Activated T-helper 1 cell treated with anti-CD3 and anti-CD28 coated beads, Interleukin-12 subunit alpha, Interleukin-12 subunit beta, Interleukin-2, Interleukin-4 antibody, amounts not matched to agents 30 ng/mL and 10 ng/mL and 1 ng/mL, durations not matched to agents 14 hours and 24 hours and 36 hours (primary cell): Measurements from ENCODE around the gene LRBA. TPM values are rescaled to one million over a fixed set of nuclear protein-coding genes. Genes with fewer than 3 reads are reported as not detected.
A peak's percentile ranks its signal among the peaks of the same experiment; 100 is the strongest.

ENCODE experiments used
- DNase-seq: peaks from one replicate; pipeline ENCODE4 v3.0.0; 2021; ENCODE audit warnings: low spot score
- H3K27ac Mint-ChIP-seq: one replicate; pipeline ENCODE4 v1.8.0; 2021; ENCODE audit warnings: mild to moderate bottlenecking, mixed read lengths
- H3K27me3 Mint-ChIP-seq: one replicate; pipeline ENCODE4 v1.8.0; 2022; ENCODE audit warnings: mild to moderate bottlenecking, moderate library complexity, mixed read lengths; ENCODE audit not compliant: insufficient read depth
- H3K36me3 Mint-ChIP-seq: one replicate; pipeline ENCODE4 v1.8.0; 2021; ENCODE audit warnings: low read depth, mixed read lengths
- H3K4me1 Mint-ChIP-seq: one replicate; pipeline ENCODE4 v1.8.0; 2021; ENCODE audit warnings: low read depth, mixed read lengths
- H3K4me3 Mint-ChIP-seq: one replicate; pipeline ENCODE4 v1.8.0; 2021; ENCODE audit warnings: mild to moderate bottlenecking, moderate library complexity, mixed read lengths
- H3K9me3 Mint-ChIP-seq: one replicate; pipeline ENCODE4 v1.8.0; 2021; ENCODE audit warnings: mixed read lengths
- intact Hi-C: fragments of 100-400 bp; cut with micrococcal nuclease; formaldehyde crosslinking; loops from one replicate; pipeline ENCODE4 v1.15.1; 2024
- total RNA-seq: library from RNA; stranded (reverse); gene quantifications from 2 replicates; pipeline ENCODE4 v1.2.3, GENCODE V29; 2022

LRBA gene
- total RNA-seq, 1 donor from 2014 or later: 54.2 TPM

GRCh38 chr4:150784939-150785338 lies 230.1 kb downstream of the LRBA start:
- Mint-ChIP-seq H3K4me3 (no peak overlapping the region), H3K4me1 (no peaks in the 10 kb centered on the region), H3K36me3 (no peaks in the 10 kb centered on the region), H3K27me3 (no peaks in the 10 kb centered on the region), H3K9me3 (no peaks in the 10 kb centered on the region), H3K27ac (no peak overlapping the region)
- intact Hi-C loops: no loop called here
- DNase-seq: no peak

GRCh38 chr4:150784305-150784704 lies 230.8 kb downstream of the LRBA start:
- intact Hi-C loops: no loop called here
- Mint-ChIP-seq H3K9me3 (no peaks in the 10 kb centered on the region), H3K4me1 (no peaks in the 10 kb centered on the region), H3K36me3 (no peaks in the 10 kb centered on the region), H3K4me3 (no peak overlapping the region), H3K27me3 (no peaks in the 10 kb centered on the region), H3K27ac (no peak overlapping the region)
- DNase-seq: no peak

- Mint-ChIP-seq H3K36me3 (no peaks in the 10 kb centered on the region), H3K9me3 (no peaks in the 10 kb centered on the region), H3K4me1 (no peaks in the 10 kb centered on the region), H3K27ac (no peak overlapping the region), H3K4me3 (no peak overlapping the region), H3K27me3 (no peaks in the 10 kb centered on the region)
- no peak for DNase-seq
- intact Hi-C loops: no loop called here
Observed at GRCh38 chr4:150782921-150783320, 232.2 kb downstream of the LRBA start.

- intact Hi-C loops: no loop called here
- Mint-ChIP-seq H3K4me3 (no peak overlapping the region), H3K4me1 (no peaks in the 10 kb centered on the region), H3K36me3 (no peaks in the 10 kb centered on the region), H3K9me3 (no peaks in the 10 kb centered on the region), H3K27ac (no peak overlapping the region), H3K27me3 (no peaks in the 10 kb centered on the region)
- DNase-seq: no peak
Observed at GRCh38 chr4:150782311-150782710, 232.8 kb downstream of the LRBA start.

GRCh38 chr4:150781191-150781590 lies 233.9 kb downstream of the LRBA start:
- no peaks in the 10 kb centered on the region for H3K27me3 Mint-ChIP-seq
- no peaks in the 10 kb centered on the region for H3K4me1 Mint-ChIP-seq
- no peak overlapping the region for H3K27ac Mint-ChIP-seq
- no peak for DNase-seq
- no peak overlapping the region for H3K4me3 Mint-ChIP-seq
- intact Hi-C loops: no loop called here
- H3K9me3 Mint-ChIP-seq: no peaks in the 10 kb centered on the region
- H3K36me3 Mint-ChIP-seq: no peaks in the 10 kb centered on the region

- H3K9me3 Mint-ChIP-seq: no peaks in the 10 kb centered on the region
- intact Hi-C loops: no loop called here
- H3K36me3 Mint-ChIP-seq: peaks cover 4% of the 10 kb centered on the region
- H3K4me1 Mint-ChIP-seq: no peaks in the 10 kb centered on the region
- H3K27ac Mint-ChIP-seq: no peak overlapping the region
- no peaks in the 10 kb centered on the region for H3K27me3 Mint-ChIP-seq
- no peak for DNase-seq
- no peak overlapping the region for H3K4me3 Mint-ChIP-seq
Observed at GRCh38 chr4:150779707-150780106, 235.4 kb downstream of the LRBA start.

GRCh38 chr4:150773729-150774449 lies 241.2 kb downstream of the LRBA start:
- Mint-ChIP-seq H3K27ac (no peak overlapping the region), H3K36me3 (peaks cover 15% of the 10 kb centered on the region), H3K4me1 (peaks cover 12% of the 10 kb centered on the region), H3K9me3 (no peaks in the 10 kb centered on the region), H3K4me3 (no peak overlapping the region), H3K27me3 (no peaks in the 10 kb centered on the region)
- intact Hi-C loops: no loop called here
- DNase-seq: no peak

GRCh38 chr4:150773032-150773431 lies 242.1 kb downstream of the LRBA start:
- DNase-seq: no peak
- H3K9me3 Mint-ChIP-seq: no peaks in the 10 kb centered on the region
- H3K27me3 Mint-ChIP-seq: no peaks in the 10 kb centered on the region
- H3K27ac Mint-ChIP-seq: no peak overlapping the region
- no peak overlapping the region for H3K4me3 Mint-ChIP-seq
- intact Hi-C loops: no loop called here
- H3K36me3 Mint-ChIP-seq: peaks cover 15% of the 10 kb centered on the region
- H3K4me1 Mint-ChIP-seq: peaks cover 12% of the 10 kb centered on the region

- no peaks in the 10 kb centered on the region for H3K27me3 Mint-ChIP-seq
- intact Hi-C loops: no loop called here
- H3K9me3 Mint-ChIP-seq: no peaks in the 10 kb centered on the region
- peaks cover 12% of the 10 kb centered on the region for H3K4me1 Mint-ChIP-seq
- H3K4me3 Mint-ChIP-seq: no peak overlapping the region
- H3K36me3 Mint-ChIP-seq: peaks cover 15% of the 10 kb centered on the region
- no peak overlapping the region for H3K27ac Mint-ChIP-seq
- no peak for DNase-seq
Observed at GRCh38 chr4:150771382-150771781, 243.7 kb downstream of the LRBA start.

- Mint-ChIP-seq H3K4me1 (peaks cover 12% of the 10 kb centered on the region), H3K27ac (no peak overlapping the region), H3K36me3 (peaks cover 11% of the 10 kb centered on the region), H3K4me3 (no peak overlapping the region), H3K27me3 (no peaks in the 10 kb centered on the region), H3K9me3 (no peaks in the 10 kb centered on the region)
- DNase-seq: no peak
- intact Hi-C loops: no loop called here
Observed at GRCh38 chr4:150769845-150770244, 245.2 kb downstream of the LRBA start.

GRCh38 chr4:150769248-150769647 lies 245.8 kb downstream of the LRBA start:
- Mint-ChIP-seq H3K27me3 (no peaks in the 10 kb centered on the region), H3K36me3 (peaks cover 12% of the 10 kb centered on the region), H3K4me3 (no peak overlapping the region), H3K27ac (peak overlapping the region; percentile 19), H3K4me1 (peaks cover 12% of the 10 kb centered on the region), H3K9me3 (no peaks in the 10 kb centered on the region)
- intact Hi-C loops: no loop called here
- no peak for DNase-seq

GRCh38 chr4:150768497-150768896 lies 246.6 kb downstream of the LRBA start:
- no peaks in the 10 kb centered on the region for H3K9me3 Mint-ChIP-seq
- intact Hi-C loops: no loop called here
- H3K27me3 Mint-ChIP-seq: no peaks in the 10 kb centered on the region
- no peak for DNase-seq
- no peak overlapping the region for H3K27ac Mint-ChIP-seq
- no peak overlapping the region for H3K4me3 Mint-ChIP-seq
- peaks cover 12% of the 10 kb centered on the region for H3K4me1 Mint-ChIP-seq
- peaks cover 12% of the 10 kb centered on the region for H3K36me3 Mint-ChIP-seq

- DNase-seq: no peak
- intact Hi-C loops: no loop called here
- Mint-ChIP-seq H3K4me3 (no peak overlapping the region), H3K9me3 (no peaks in the 10 kb centered on the region), H3K36me3 (peaks cover 9% of the 10 kb centered on the region), H3K27ac (no peak overlapping the region), H3K4me1 (peaks cover 12% of the 10 kb centered on the region), H3K27me3 (no peaks in the 10 kb centered on the region)
Observed at GRCh38 chr4:150765216-150765615, 249.9 kb downstream of the LRBA start.

- no peaks in the 10 kb centered on the region for H3K9me3 Mint-ChIP-seq
- H3K27me3 Mint-ChIP-seq: no peaks in the 10 kb centered on the region
- H3K4me3 Mint-ChIP-seq: no peak overlapping the region
- no peak overlapping the region for H3K27ac Mint-ChIP-seq
- peaks cover 7% of the 10 kb centered on the region for H3K36me3 Mint-ChIP-seq
- intact Hi-C loops: no loop called here
- DNase-seq: no peak
- H3K4me1 Mint-ChIP-seq: peaks cover 5% of the 10 kb centered on the region
Observed at GRCh38 chr4:150751648-150752047, 263.4 kb downstream of the LRBA start.
